Measurements from ENCODE around the gene PRR5L.

Gene PRR5L

DNA sequence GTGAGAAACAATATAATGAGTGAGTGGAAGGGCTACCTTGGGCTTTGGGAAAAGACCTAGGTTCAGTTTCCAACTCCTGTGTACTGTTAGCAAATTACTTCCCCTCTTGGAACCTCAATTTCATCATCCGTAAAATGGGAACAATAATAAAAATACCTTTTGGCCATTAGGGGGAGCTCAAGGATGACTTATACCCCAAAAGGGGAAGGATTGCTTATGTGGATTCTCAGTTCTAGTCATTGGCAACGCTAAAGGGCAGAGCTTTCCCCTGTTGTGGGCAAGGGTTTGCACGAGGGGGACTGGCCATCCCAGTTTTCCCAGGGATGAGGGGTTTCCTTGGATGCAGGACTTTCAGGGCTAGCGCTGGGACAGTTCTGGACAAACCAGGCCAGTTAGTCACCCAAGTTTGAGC is 3.8 kb upstream of the PRR5L start:
- DNase-seq (ENCODE audit: low read depth) = no peak
- peak; percentile 56 for TF ChIP-seq CTCF (IDR thresholded peaks at IDR 0.05; ENCODE audit: control insufficient read depth, extremely low read depth, insufficient read depth)
- H3K4me3 ChIP-seq (ENCODE audit: low read depth, low read length) = no peak overlapping the region

GRCh38 chr11:36296884-36297543 is 926 bp downstream of the PRR5L start:
- H3K4me3 ChIP-seq (ENCODE audit: low read depth, low read length) = no peak overlapping the region
- no peak for DNase-seq (ENCODE audit: low read depth)
- TF ChIP-seq CTCF (IDR thresholded peaks at IDR 0.05; ENCODE audit: control insufficient read depth, extremely low read depth, insufficient read depth) = no peak

GRCh38 chr11:36300650-36301049 is 4.6 kb downstream of the PRR5L start:
- TF ChIP-seq CTCF (IDR thresholded peaks at IDR 0.05; ENCODE audit: control insufficient read depth, extremely low read depth, insufficient read depth) = no peak
- DNase-seq (ENCODE audit: low read depth) = peak; percentile 67
- no peak overlapping the region for H3K4me3 ChIP-seq (ENCODE audit: low read depth, low read length)

DNA sequence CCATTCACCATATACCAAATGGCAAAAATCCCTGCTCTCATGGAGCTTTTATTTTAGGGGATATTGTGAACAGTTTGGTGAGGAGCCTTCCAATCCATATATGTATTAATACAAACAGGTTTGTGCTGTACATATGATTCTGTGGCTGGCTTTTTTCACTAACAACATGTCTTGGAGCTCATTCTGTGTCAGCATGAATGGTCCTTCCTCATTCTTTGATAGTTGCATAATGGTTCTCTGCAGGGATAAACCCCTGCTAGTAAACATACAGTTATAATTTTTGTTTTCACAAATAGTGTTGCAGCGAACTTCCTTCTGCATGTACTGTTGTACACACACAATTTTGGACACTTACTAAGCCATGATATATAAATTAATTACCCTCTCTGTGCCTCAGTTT is 8.3 kb downstream of the PRR5L start:
- H3K4me3 ChIP-seq (ENCODE audit: low read depth, low read length) = no peak overlapping the region
- DNase-seq (ENCODE audit: low read depth) = no peak
- no peak for TF ChIP-seq CTCF (IDR thresholded peaks at IDR 0.05; ENCODE audit: control insufficient read depth, extremely low read depth, insufficient read depth)

DNA sequence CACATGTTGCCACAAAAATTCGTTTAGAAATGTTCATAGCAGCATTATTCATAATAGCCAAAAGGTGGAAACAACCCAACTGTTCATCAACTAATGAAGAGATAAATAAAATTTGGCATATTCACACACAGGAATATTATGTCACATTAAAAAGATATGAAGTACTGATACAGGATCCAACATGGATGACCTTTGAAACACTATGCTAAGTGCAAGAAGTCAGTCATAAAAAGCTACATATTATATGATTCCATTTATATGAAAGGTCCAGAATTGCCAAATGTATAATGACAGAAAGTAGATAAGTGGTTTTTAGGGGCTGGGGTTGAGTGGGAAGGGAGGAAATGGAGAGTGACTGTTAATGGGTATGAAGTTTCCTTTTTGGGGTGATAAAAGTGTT is 9.0 kb downstream of the PRR5L start:
- TF ChIP-seq CTCF (IDR thresholded peaks at IDR 0.05; ENCODE audit: control insufficient read depth, extremely low read depth, insufficient read depth) = no peak
- no peak for DNase-seq (ENCODE audit: low read depth)
- no peak overlapping the region for H3K4me3 ChIP-seq (ENCODE audit: low read depth, low read length)

GRCh38 chr11:36306888-36307287 is 10.8 kb downstream of the PRR5L start:
- DNase-seq (ENCODE audit: low read depth) = no peak
- H3K4me3 ChIP-seq (ENCODE audit: low read depth, low read length) = no peak overlapping the region
- TF ChIP-seq CTCF (IDR thresholded peaks at IDR 0.05; ENCODE audit: control insufficient read depth, extremely low read depth, insufficient read depth) = peak; percentile 41

GRCh38 chr11:36308577-36308976 is 12.5 kb downstream of the PRR5L start:
- H3K4me3 ChIP-seq (ENCODE audit: low read depth, low read length) = no peak overlapping the region
- TF ChIP-seq CTCF (IDR thresholded peaks at IDR 0.05; ENCODE audit: control insufficient read depth, extremely low read depth, insufficient read depth) = no peak
- DNase-seq (ENCODE audit: low read depth) = no peak
